Measurements from ENCODE around the gene TMEM134. TPM values are rescaled to one million over a fixed set of nuclear protein-coding genes. Genes with fewer than 3 reads are reported as not detected.

Gene TMEM134
- total and polyA plus RNA-seq, 3 donors from 2014 or later: 97.5 to 149 (median 126) TPM

GRCh38 chr11:67500484-67500821, 31.4 kb upstream of the TMEM134 start:
- Histone ChIP-seq H3K27ac (no peak overlapping the region), H3K9me3 (no peaks in the 10 kb centered on the region), H3K36me3 (ENCODE audit: low read depth, missing control alignments) (no peaks in the 10 kb centered on the region), H3K4me3 (no peak overlapping the region), H3K4me1 (peaks cover 2% of the 10 kb centered on the region), H3K27me3 (no peaks in the 10 kb centered on the region)
- intact Hi-C loops (cut with DNase I; ENCODE audit: low total_unique reads): no loop called here
- TF ChIP-seq POLR2A (IDR thresholded peaks at IDR 0.05) (no peak), CTCF (IDR thresholded peaks at IDR 0.05) (no peak)
- 95 to 100% methylated on average over 1 of the region's 1 CpG for WGBS, 2 donors
- DNase-seq: no peak

GRCh38 chr11:67499808-67500483, 30.9 kb upstream of the TMEM134 start:
- intact Hi-C loops (cut with DNase I; ENCODE audit: low total_unique reads): no loop called here
- H3K27me3 ChIP-seq: no peaks in the 10 kb centered on the region
- no peak overlapping the region for H3K27ac ChIP-seq
- no peak for DNase-seq
- no peak overlapping the region for H3K4me3 ChIP-seq
- H3K4me1 ChIP-seq: no peaks in the 10 kb centered on the region
- 90 to 97% methylated on average over 2 to 26 of the region's 26 CpGs for WGBS, 2 donors
- H3K36me3 ChIP-seq (ENCODE audit: low read depth, missing control alignments): no peaks in the 10 kb centered on the region
- TF ChIP-seq POLR2A (IDR thresholded peaks at IDR 0.05) (no peak), CTCF (IDR thresholded peaks at IDR 0.05) (no peak)
- no peaks in the 10 kb centered on the region for H3K9me3 ChIP-seq

GRCh38 chr11:67498544-67498972, 29.5 kb upstream of the TMEM134 start:
- Histone ChIP-seq H3K4me3 (no peak overlapping the region), H3K27ac (no peak overlapping the region), H3K4me1 (no peaks in the 10 kb centered on the region), H3K9me3 (no peaks in the 10 kb centered on the region), H3K36me3 (ENCODE audit: low read depth, missing control alignments) (no peaks in the 10 kb centered on the region), H3K27me3 (no peaks in the 10 kb centered on the region)
- WGBS, 2 donors: 88 to 92% methylated on average over 18 to 21 of the region's 21 CpGs
- DNase-seq: no peak
- TF ChIP-seq CTCF (IDR thresholded peaks at IDR 0.05) (no peak), POLR2A (IDR thresholded peaks at IDR 0.05) (no peak)
- intact Hi-C loops (cut with DNase I; ENCODE audit: low total_unique reads): no loop called here

GRCh38 chr11:67497656-67498291, 28.7 kb upstream of the TMEM134 start:
- intact Hi-C loops (cut with DNase I; ENCODE audit: low total_unique reads): no loop called here
- 95 to 96% methylated on average over 9 to 21 of the region's 21 CpGs for WGBS, 2 donors

More at GRCh38 chr11:67497656-67498291, 28.7 kb upstream of the TMEM134 start:
- Histone ChIP-seq H3K9me3 (no peaks in the 10 kb centered on the region), H3K4me3 (no peak overlapping the region), H3K4me1 (no peaks in the 10 kb centered on the region), H3K27me3 (no peaks in the 10 kb centered on the region), H3K36me3 (ENCODE audit: low read depth, missing control alignments) (no peaks in the 10 kb centered on the region), H3K27ac (no peak overlapping the region)
- TF ChIP-seq POLR2A (IDR thresholded peaks at IDR 0.05) (no peak), CTCF (IDR thresholded peaks at IDR 0.05) (no peak)
- no peak for DNase-seq
